ENCODE results near the gene FTO. TPM values are rescaled to one million over a fixed set of nuclear protein-coding genes. Genes with fewer than 3 reads are reported as not detected.
"Not testable (repeated sequence)": the region's sequence is repeated elsewhere in the genome, so short reads cannot be mapped to it uniquely, and the experiment has no call there.

FTO gene
- total RNA-seq, 1 experiment from 2014 or later: 118 TPM

- DNase-seq (ENCODE audit: low read depth): peak; percentile 87
Observed at GRCh38 chr16:53821957-53822625, 118.1 kb downstream of the FTO start.

GRCh38 chr16:53822936-53823529 lies 119.1 kb downstream of the FTO start:
- DNase-seq (ENCODE audit: low read depth): no peak

- no peak for DNase-seq (ENCODE audit: low read depth)
Observed at GRCh38 chr16:53826658-53827057, 122.7 kb downstream of the FTO start.

- DNase-seq (ENCODE audit: low read depth): no peak
Observed at GRCh38 chr16:53827741-53828140, 123.8 kb downstream of the FTO start.

GRCh38 chr16:53829186-53829747 lies 125.3 kb downstream of the FTO start:
- no peak for DNase-seq (ENCODE audit: low read depth)

- DNase-seq (ENCODE audit: low read depth): no peak
Observed at GRCh38 chr16:53832896-53833544, 129.1 kb downstream of the FTO start.

GRCh38 chr16:53836142-53836541 lies 132.2 kb downstream of the FTO start:
- no peak for DNase-seq (ENCODE audit: low read depth)

- DNase-seq (ENCODE audit: low read depth): no peak
Observed at GRCh38 chr16:53836680-53837079, 132.7 kb downstream of the FTO start.

- no peak for DNase-seq (ENCODE audit: low read depth)
Observed at GRCh38 chr16:53837426-53837825, 133.5 kb downstream of the FTO start.

GRCh38 chr16:53839150-53839549 lies 135.2 kb downstream of the FTO start:
- no peak for DNase-seq (ENCODE audit: low read depth)

- no peak for DNase-seq (ENCODE audit: low read depth)
Observed at GRCh38 chr16:53840456-53840855, 136.5 kb downstream of the FTO start.

- no peak for DNase-seq (ENCODE audit: low read depth)
Observed at GRCh38 chr16:53841884-53842283, 137.9 kb downstream of the FTO start.

GRCh38 chr16:53843084-53843483 lies 139.1 kb downstream of the FTO start:
- no peak for DNase-seq (ENCODE audit: low read depth)

GRCh38 chr16:53844804-53845203 lies 140.8 kb downstream of the FTO start:
- peak; percentile 21 for DNase-seq (ENCODE audit: low read depth)

- DNase-seq (ENCODE audit: low read depth): not testable (repeated sequence)
Observed at GRCh38 chr16:53846549-53846948, 142.6 kb downstream of the FTO start.

- DNase-seq (ENCODE audit: low read depth): no peak
Observed at GRCh38 chr16:53846971-53847370, 143.0 kb downstream of the FTO start.

- no peak for DNase-seq (ENCODE audit: low read depth)
Observed at GRCh38 chr16:53848277-53848942, 144.5 kb downstream of the FTO start.

GRCh38 chr16:53848950-53849349 lies 145.0 kb downstream of the FTO start:
- DNase-seq (ENCODE audit: low read depth): no peak

- peak; percentile 28 for DNase-seq (ENCODE audit: low read depth)
Observed at GRCh38 chr16:53849585-53849984, 145.6 kb downstream of the FTO start.

GRCh38 chr16:53849994-53850393 lies 146.0 kb downstream of the FTO start:
- DNase-seq (ENCODE audit: low read depth): no peak

- DNase-seq (ENCODE audit: low read depth): no peak
Observed at GRCh38 chr16:53852678-53853077, 148.7 kb downstream of the FTO start.

GRCh38 chr16:53855056-53855455 lies 151.1 kb downstream of the FTO start:
- no peak for DNase-seq (ENCODE audit: low read depth)
